ENCODE results near the gene FOXF2. TPM values are rescaled to one million over a fixed set of nuclear protein-coding genes. Genes with fewer than 3 reads are reported as not detected.

Gene FOXF2
- total and polyA plus RNA-seq, 12 donors: 0.06 to 1.9 (median 0.51) TPM; not detected in 1

DNA sequence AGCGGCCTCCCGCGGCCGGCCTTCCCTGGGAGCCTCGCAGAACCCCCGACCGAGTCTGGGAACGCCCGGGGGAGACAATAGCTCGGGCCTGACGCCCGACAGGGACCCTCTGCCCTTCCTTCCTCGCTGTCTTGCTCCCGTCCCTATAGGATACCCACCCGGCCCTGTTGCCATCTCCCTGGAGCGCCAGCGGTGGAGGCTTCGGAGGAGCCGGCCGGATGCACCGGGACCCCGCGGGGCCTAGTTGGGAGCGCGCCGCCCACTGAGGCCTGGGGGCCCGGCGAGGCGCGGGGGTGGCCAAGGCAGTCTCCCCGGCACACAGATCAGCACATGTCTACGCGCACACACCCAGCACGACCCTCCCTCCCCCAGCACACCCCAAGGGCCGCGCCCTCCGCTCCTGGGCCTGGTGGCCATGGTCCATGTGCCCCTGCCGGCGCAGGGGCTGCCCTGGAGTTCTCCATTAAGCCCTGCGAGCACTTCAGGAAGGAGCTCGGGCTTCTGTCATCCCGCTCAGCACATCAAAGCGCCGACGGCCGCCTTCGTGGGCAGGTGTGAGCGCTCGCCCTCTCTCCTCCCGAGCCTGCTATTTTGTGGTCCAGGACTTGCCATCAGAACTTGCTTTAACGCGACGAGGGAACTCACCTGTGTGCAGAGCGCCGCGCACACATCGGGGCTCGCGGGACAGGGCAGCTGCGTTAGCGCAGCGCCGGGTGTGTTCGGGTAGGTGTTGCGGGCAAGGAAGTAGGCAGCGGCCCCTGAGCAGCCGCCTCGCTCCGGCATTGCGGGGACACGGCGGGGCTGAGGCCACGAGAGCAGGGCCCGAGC lies 3.7 kb downstream of the FOXF2 start:
- no peaks in the 10 kb centered on the region for H3K36me3 ChIP-seq (replicated peaks in 1 of 2)
- no peaks in the 10 kb centered on the region for H3K4me1 ChIP-seq (replicated peaks in 1 of 2)
- intact Hi-C loops (cut with DNase I): loop anchor here in 1 of 2 donors (5.0 kb wide), 1 partner anchor 591 kb away; no protein-coding TSS in a partner anchor
- peaks cover 82% of the 10 kb centered on the region for H3K27me3 ChIP-seq
- WGBS, 4 donors: 10 to 20% (median 13%) methylated on average over 2 to 74 of the region's 74 CpGs
- no peaks in the 10 kb centered on the region for H3K9me3 ChIP-seq (replicated peaks in 1 of 3)
- DNase-seq: no peak
- TF ChIP-seq, protein P1, sequence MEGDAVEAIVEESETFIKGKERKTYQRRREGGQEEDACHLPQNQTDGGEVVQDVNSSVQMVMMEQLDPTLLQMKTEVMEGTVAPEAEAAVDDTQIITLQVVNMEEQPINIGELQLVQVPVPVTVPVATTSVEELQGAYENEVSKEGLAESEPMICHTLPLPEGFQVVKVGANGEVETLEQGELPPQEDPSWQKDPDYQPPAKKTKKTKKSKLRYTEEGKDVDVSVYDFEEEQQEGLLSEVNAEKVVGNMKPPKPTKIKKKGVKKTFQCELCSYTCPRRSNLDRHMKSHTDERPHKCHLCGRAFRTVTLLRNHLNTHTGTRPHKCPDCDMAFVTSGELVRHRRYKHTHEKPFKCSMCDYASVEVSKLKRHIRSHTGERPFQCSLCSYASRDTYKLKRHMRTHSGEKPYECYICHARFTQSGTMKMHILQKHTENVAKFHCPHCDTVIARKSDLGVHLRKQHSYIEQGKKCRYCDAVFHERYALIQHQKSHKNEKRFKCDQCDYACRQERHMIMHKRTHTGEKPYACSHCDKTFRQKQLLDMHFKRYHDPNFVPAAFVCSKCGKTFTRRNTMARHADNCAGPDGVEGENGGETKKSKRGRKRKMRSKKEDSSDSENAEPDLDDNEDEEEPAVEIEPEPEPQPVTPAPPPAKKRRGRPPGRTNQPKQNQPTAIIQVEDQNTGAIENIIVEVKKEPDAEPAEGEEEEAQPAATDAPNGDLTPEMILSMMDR (IDR thresholded peaks at IDR 0.05): no peak
- no peak for TF ChIP-seq POLR2A (IDR thresholded peaks at IDR 0.05)
- H3K27ac ChIP-seq: no peak overlapping the region
- H3K4me3 ChIP-seq: no peak overlapping the region

DNA sequence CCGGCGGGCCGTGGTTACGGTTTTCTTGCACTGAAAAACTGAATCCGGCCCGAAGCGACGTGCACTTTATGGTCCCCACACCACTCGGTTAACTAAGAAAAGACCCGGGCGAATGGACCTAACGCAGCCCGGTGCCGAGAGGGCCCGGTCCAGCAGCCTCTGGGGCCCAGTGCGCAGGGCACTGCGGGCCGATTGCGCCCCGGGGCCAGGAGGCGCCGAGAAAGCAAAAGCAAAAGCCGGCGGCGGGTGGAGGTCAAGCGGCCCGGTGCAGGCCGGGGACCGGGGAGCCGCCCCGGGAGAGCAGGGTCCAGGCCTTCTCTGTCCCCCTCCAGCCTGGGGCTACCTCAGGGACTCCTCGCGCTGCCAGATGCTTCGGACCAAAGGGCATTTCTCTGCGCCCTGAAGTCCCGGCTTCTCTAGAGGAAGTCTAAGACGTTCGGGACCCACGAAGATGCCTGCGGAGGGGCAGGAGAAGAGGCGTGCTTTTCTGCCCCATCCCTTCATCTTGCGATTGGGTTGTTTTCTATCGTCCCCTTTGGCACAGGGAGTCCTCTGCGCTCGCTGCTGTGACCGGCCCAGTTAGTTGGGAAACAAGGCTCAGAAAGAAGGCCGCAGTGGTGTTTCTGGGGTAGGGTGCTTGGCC lies 4.4 kb downstream of the FOXF2 start:
- H3K4me3 ChIP-seq: no peak overlapping the region
- 21 to 40% (median 28%) methylated on average over 36 to 47 of the region's 47 CpGs for WGBS, 4 donors
- intact Hi-C loops (cut with DNase I): loop anchor here in 1 of 2 donors (5.0 kb wide), 1 partner anchor 591 kb away; no protein-coding TSS in a partner anchor
- peaks cover 81% of the 10 kb centered on the region for H3K27me3 ChIP-seq
- no peak for DNase-seq
- H3K4me1 ChIP-seq (replicated peaks in 1 of 2): no peaks in the 10 kb centered on the region
- H3K9me3 ChIP-seq (replicated peaks in 1 of 3): no peaks in the 10 kb centered on the region
- no peaks in the 10 kb centered on the region for H3K36me3 ChIP-seq (replicated peaks in 1 of 2)
- TF ChIP-seq, protein P1 (IDR thresholded peaks at IDR 0.05): no peak
- no peak for TF ChIP-seq POLR2A (IDR thresholded peaks at IDR 0.05)
- H3K27ac ChIP-seq: no peak overlapping the region

DNA sequence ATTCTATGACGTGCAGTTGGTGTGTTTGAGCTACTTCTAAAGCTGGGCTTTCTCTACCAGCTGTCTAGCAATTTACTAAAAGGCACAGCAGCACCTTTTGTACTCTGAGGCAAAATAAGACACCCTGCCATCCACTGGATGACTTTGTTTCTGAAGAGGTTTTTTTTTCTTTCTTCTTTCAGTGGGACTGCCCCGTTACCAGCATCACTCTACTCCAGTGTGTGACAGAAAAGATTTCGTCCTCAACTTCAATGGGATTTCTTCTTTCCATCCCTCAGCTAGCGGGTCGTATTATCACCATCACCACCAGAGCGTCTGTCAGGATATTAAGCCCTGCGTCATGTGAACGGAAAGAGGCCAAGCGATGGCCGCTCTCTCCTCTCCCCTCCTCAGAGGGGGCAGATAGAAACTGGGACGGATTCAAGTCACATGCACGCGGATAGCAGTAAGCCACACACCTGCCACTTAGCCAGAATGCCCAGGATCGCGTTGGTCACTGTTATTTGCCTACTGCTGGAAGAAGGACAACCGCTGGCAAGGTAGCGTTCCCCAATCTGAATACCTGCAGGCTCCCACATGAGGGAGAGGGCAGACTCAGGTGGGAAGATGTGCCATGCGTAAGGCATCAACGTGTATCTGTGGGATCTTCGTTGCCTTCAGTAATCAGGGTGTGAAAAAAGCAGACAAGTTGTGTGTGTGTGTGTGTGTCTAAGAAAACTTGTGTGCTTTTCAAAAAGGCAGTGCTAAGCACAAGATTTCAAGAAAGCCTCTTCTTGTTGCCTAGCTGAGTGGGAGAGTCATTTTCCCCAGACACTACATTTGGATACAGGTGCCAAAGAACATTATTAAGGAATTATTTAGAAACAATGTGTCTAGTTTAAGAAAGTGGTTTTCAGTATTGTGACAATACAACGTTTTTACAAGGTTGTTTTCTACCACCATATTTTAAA lies 5.4 kb downstream of the FOXF2 start:
- H3K27ac ChIP-seq: no peak overlapping the region
- DNase-seq: no peak
- no peaks in the 10 kb centered on the region for H3K9me3 ChIP-seq (replicated peaks in 1 of 3)
- H3K4me1 ChIP-seq (replicated peaks in 1 of 2): no peaks in the 10 kb centered on the region
- H3K27me3 ChIP-seq: peaks cover 78% of the 10 kb centered on the region
- intact Hi-C loops (cut with DNase I): loop anchor here (5.0 kb wide), 2 partner anchors 592 to 802 kb away; no protein-coding TSS in a partner anchor
- no peak for TF ChIP-seq POLR2A (IDR thresholded peaks at IDR 0.05)
- TF ChIP-seq, protein P1 (IDR thresholded peaks at IDR 0.05): no peak
- WGBS, 4 donors: 38 to 60% (median 51%) methylated on average over 21 of the region's 21 CpGs
- no peaks in the 10 kb centered on the region for H3K36me3 ChIP-seq (replicated peaks in 1 of 2)
- no peak overlapping the region for H3K4me3 ChIP-seq

Data from adrenal gland (tissue), 12 donors.